Skeletal muscle tissue (tissue), 4 donors: ENCODE data around the gene HLA-B. TPM values are rescaled to one million over a fixed set of nuclear protein-coding genes. Genes with fewer than 3 reads are reported as not detected.

Experiments used
- H3K27ac ChIP-seq: one replicate; pipeline ENCODE4 v1.7.0; 2013; ENCODE audit warnings: mild to moderate bottlenecking, low read depth, low read length, inconsistent platforms
- H3K27me3 ChIP-seq, 3 donors: one replicate each; pipeline ENCODE4 v1.7.0; 2013; ENCODE audit warnings: low read length in 3 of 3; ENCODE audit not compliant: control insufficient read depth in 3 of 3, insufficient read depth in 3 of 3
- H3K36me3 ChIP-seq, 3 donors: one replicate each; pipeline ENCODE4 v1.7.0; 2013; ENCODE audit warnings: low read length in 3 of 3; ENCODE audit not compliant: control insufficient read depth in 3 of 3, insufficient read depth in 3 of 3
- H3K4me1 ChIP-seq, 3 donors: one replicate each; pipeline ENCODE4 v1.7.0; 2013; ENCODE audit warnings: low read length in 3 of 3, mild to moderate bottlenecking in 3 of 3; ENCODE audit not compliant: control insufficient read depth in 3 of 3, insufficient read depth in 3 of 3
- H3K4me3 ChIP-seq, 3 donors: one replicate each; pipeline ENCODE4 v1.7.0; 2013; ENCODE audit warnings: low read length in 3 of 3
- H3K9ac ChIP-seq, 3 donors: one replicate each; pipeline ENCODE4 v1.7.0; 2013; ENCODE audit warnings: low read length in 3 of 3, mild to moderate bottlenecking in 3 of 3, moderate library complexity in 2 of 3, low read depth in 1 of 3
- H3K9me3 ChIP-seq, 3 donors: one replicate each; pipeline ENCODE4 v1.7.0; 2013; ENCODE audit warnings: low read length in 3 of 3; ENCODE audit not compliant: control insufficient read depth in 3 of 3
- total RNA-seq: library from RNA; depleted of rRNA; stranded (reverse); fragments of >200 nt; gene quantifications from one replicate; pipeline ENCODE4 v1.2.3, GENCODE V29; 2014
- donor health status: Osteomylitis.

The HLA-B gene
- total RNA-seq, 1 donor from 2014 or later: 92.9 TPM

DNA sequence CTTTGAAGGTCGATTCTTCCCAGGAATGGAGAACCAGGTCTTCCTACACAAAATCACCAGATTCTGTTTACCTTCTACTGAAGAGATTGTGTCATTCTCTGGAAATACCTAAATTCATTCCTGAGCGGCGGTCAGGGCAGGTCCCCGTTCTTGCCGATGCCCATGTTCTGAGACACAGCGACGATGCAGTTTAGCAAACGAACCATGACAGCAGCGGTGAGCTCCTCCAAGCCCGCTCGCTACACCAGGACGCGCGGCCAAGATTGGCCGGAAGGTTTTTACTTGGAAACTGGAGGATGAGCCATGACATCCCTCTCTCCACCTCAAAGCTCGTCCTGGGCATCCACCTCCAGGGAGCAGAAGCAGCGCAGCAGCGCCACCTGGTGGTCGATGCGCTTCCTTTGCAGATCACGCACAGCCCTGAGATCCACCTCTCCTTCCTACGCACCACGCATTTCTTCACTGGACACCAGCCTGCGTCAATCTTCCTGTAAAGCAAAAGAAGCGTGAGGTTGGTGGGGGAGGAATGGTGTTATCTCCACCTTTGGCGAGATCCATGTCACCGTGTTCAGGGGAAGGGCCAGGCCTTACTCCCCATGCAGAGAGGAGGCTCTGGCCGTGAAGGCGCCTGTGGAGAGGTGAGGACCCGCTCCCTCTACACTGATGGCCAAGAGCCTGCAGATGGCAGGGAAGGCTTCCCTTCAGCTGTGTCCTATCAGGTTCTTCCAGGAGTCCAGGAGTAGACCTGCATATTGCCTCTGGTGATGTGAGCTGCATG lies 9.9 kb upstream of the HLA-B start:
- peak overlapping the region in 2 of 3 donors; percentile 45 to 57 for H3K4me3 ChIP-seq
- H3K36me3 ChIP-seq: no peaks in the 10 kb centered on the region
- peak overlapping the region in 2 of 3 donors; percentile 56 to 64 for H3K9ac ChIP-seq
- no peaks in the 10 kb centered on the region for H3K9me3 ChIP-seq
- H3K27me3 ChIP-seq: peaks cover 11 to 18% (median 13%) of the 10 kb centered on the region in 3 donors
- H3K27ac ChIP-seq: no peak overlapping the region
- H3K4me1 ChIP-seq: peaks cover 2 to 8% (median 3%) of the 10 kb centered on the region in 3 donors

DNA sequence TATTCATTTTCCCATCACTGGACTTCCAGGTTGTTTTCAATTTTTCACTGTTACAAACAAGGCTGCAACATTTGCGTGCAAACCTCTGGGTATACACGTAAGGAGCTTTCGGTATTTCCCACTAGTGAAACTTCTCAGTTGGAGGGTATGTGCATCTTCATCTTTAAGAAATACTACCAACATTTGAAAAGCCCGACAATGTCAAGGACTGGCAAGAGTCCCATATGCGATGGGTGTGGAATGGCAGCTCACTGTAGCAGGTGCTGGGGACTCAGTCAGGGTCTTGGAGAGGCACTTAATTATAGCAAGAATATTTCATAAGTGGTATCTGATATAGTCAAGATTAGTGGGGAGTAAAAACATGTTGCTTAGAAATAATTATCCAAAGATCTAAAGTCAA lies 8.9 kb upstream of the HLA-B start:
- Histone ChIP-seq H3K27ac (no peak overlapping the region), H3K4me3 (no peak overlapping the region), H3K4me1 (peaks cover 2 to 8% (median 3%) of the 10 kb centered on the region in 3 donors), H3K9ac (no peak overlapping the region), H3K27me3 (peaks cover 11 to 18% (median 13%) of the 10 kb centered on the region in 3 donors), H3K36me3 (no peaks in the 10 kb centered on the region), H3K9me3 (no peaks in the 10 kb centered on the region)

GRCh38 chr6:31363811-31364210 lies 6.8 kb upstream of the HLA-B start:
- H3K27ac ChIP-seq: no peak overlapping the region
- peaks cover 7 to 16% (median 10%) of the 10 kb centered on the region in 3 donors for H3K27me3 ChIP-seq
- peaks cover 2 to 8% (median 3%) of the 10 kb centered on the region in 3 donors for H3K4me1 ChIP-seq

DNA sequence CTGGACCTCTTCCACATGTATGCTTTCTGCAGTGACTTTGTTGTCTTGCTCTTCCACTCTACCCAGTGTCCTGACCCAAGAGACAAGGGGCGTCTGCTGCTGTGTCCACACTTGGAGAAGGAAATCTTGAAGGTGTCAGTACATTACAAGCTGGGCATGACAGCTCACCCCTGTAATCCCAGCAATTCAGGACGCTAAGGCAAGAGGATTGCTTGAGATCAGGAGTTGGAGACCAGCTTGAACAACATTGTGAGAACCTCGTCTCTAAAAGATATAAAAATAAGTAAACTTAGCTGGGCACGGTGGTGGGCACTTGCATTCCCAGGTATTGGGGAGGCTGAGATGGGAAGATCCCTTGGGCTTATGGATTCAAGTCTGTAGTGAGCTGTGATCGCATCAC lies 5.8 kb upstream of the HLA-B start:
- peaks cover 7 to 14% (median 10%) of the 10 kb centered on the region in 3 donors for H3K27me3 ChIP-seq
- peaks cover 2 to 8% (median 3%) of the 10 kb centered on the region in 3 donors for H3K4me1 ChIP-seq
- no peak overlapping the region for H3K4me3 ChIP-seq
- H3K9ac ChIP-seq: no peak overlapping the region
- H3K27ac ChIP-seq: no peak overlapping the region
- H3K36me3 ChIP-seq: no peaks in the 10 kb centered on the region
- H3K9me3 ChIP-seq: no peaks in the 10 kb centered on the region

More at GRCh38 chr6:31363811-31364210, 6.8 kb upstream of the HLA-B start:
- Histone ChIP-seq H3K4me3 (no peak overlapping the region), H3K9me3 (no peaks in the 10 kb centered on the region), H3K9ac (no peak overlapping the region), H3K36me3 (no peaks in the 10 kb centered on the region)

- no peak overlapping the region for H3K27ac ChIP-seq
- peaks cover 8 to 13% (median 12%) of the 10 kb centered on the region in 3 donors for H3K4me1 ChIP-seq
- no peak overlapping the region for H3K9ac ChIP-seq
- H3K27me3 ChIP-seq: peaks cover 0 to 8% (median 3%) of the 10 kb centered on the region in 3 donors
- H3K9me3 ChIP-seq: no peaks in the 10 kb centered on the region
- peaks cover 4 to 8% (median 4%) of the 10 kb centered on the region in 3 donors for H3K36me3 ChIP-seq
- H3K4me3 ChIP-seq: no peak overlapping the region
Observed at GRCh38 chr6:31359581-31359980, 2.6 kb upstream of the HLA-B start.

DNA sequence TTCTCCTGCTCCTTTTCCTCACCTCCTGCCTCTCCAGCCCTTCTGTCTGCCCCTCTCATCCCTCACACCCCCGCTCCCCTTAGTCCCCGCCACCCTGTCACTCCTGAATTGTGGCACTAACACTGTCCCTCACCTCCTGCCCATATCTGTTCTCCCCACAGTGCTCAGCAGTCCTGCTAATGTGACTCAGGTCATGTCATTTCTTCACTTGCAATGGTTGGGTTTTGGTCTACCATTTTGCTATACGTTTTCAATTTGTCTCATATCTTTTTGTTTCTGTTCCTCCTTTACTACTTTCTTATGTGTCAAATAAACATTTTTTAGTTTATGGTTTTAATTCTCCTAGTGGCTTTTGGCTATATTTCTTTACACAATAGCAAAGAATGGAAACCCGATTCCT lies 1.3 kb upstream of the HLA-B start:
- Histone ChIP-seq H3K4me1 (peaks cover 10 to 15% (median 14%) of the 10 kb centered on the region in 3 donors), H3K27ac (no peak overlapping the region), H3K9me3 (no peaks in the 10 kb centered on the region), H3K4me3 (no peak overlapping the region), H3K36me3 (peaks cover 8 to 11% (median 9%) of the 10 kb centered on the region in 3 donors), H3K27me3 (peaks cover 0 to 8% (median 3%) of the 10 kb centered on the region in 3 donors), H3K9ac (no peak overlapping the region)

DNA sequence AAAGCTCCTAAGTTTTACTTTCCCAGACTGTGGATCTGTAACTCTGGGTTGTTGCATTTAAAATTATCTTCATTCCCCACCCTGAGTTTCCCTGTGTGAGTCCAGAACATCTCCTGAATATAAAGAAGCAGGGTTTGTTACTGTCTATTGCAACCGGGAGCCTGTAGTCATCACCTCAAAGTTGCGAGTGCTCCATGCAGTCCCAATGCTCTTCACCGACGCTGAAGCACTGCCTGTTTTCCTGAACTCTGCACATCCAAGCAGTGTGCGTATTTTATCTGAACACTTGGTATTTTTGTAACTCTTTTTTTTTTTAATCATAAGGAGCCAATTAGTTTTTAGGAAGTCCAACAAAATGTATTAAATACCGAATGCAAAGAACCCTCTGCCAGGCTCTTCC lies 907 bp upstream of the HLA-B start:
- H3K27ac ChIP-seq: no peak overlapping the region
- no peaks in the 10 kb centered on the region for H3K9me3 ChIP-seq
- peaks cover 0 to 8% (median 3%) of the 10 kb centered on the region in 3 donors for H3K27me3 ChIP-seq
- H3K36me3 ChIP-seq: peaks cover 8 to 11% (median 9%) of the 10 kb centered on the region in 3 donors
- peaks cover 10 to 15% (median 15%) of the 10 kb centered on the region in 3 donors for H3K4me1 ChIP-seq
- H3K4me3 ChIP-seq: peak overlapping the region in 1 of 3 donors; percentile 80
- H3K9ac ChIP-seq: peak overlapping the region in 1 of 3 donors; percentile 87

DNA sequence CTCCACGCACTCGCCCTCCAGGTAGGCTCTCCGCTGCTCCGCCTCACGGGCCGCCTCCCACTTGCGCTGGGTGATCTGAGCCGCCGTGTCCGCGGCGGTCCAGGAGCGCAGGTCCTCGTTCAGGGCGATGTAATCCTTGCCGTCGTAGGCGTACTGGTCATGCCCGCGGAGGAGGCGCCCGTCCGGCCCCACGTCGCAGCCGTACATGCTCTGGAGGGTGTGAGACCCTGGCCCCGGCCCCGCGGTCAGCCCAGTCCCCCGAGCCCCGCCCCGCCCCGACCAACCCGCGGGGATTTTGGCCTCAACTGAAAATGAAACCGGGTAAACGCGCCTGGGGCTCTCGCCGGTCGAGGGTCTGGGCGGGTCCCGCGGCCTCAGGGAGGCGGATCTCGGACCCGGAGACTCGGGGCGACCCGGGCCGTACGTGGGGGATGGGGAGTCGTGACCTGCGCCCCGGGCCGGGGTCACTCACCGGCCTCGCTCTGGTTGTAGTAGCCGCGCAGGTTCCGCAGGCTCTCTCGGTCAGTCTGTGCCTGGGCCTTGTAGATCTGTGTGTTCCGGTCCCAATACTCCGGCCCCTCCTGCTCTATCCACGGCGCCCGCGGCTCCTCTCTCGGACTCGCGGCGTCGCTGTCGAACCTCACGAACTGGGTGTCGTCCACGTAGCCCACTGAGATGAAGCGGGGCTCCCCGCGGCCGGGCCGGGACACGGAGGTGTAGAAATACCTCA lies 598 bp downstream of the HLA-B start:
- peak overlapping the region; percentile 67 to 75 (median 71) for H3K4me3 ChIP-seq
- peaks cover 10 to 16% (median 15%) of the 10 kb centered on the region in 3 donors for H3K4me1 ChIP-seq
- peak overlapping the region; percentile 75 for H3K27ac ChIP-seq
- H3K9ac ChIP-seq: peak overlapping the region; percentile 76 to 88 (median 76)
- H3K27me3 ChIP-seq: peaks cover 0 to 4% (median 0%) of the 10 kb centered on the region in 3 donors
- H3K9me3 ChIP-seq: no peaks in the 10 kb centered on the region
- H3K36me3 ChIP-seq: peaks cover 8 to 11% (median 9%) of the 10 kb centered on the region in 3 donors

GRCh38 chr6:31355583-31355948 lies 1.4 kb downstream of the HLA-B start:
- peak overlapping the region; percentile 58 to 75 (median 71) for H3K4me3 ChIP-seq
- no peaks in the 10 kb centered on the region for H3K9me3 ChIP-seq
- peaks cover 10 to 16% (median 15%) of the 10 kb centered on the region in 3 donors for H3K4me1 ChIP-seq
- H3K36me3 ChIP-seq: peaks cover 8 to 11% (median 9%) of the 10 kb centered on the region in 3 donors
- H3K27ac ChIP-seq: no peak overlapping the region
- H3K27me3 ChIP-seq: peaks cover 0 to 6% (median 0%) of the 10 kb centered on the region in 3 donors
- peak overlapping the region; percentile 51 to 88 (median 54) for H3K9ac ChIP-seq
